ENCODE data around the gene UNC13C. TPM values are rescaled to one million over a fixed set of nuclear protein-coding genes. Genes with fewer than 3 reads are reported as not detected.

UNC13C gene
- total and polyA plus RNA-seq, 2 donors (not counting 3 experiments of a cell fraction or from before 2014, with no cell fraction given), result not detected

GRCh38 chr15:54481819-54482218 is 503.6 kb downstream of the UNC13C start:
- TF ChIP-seq GATA2 (IDR thresholded peaks at IDR 0.05; ENCODE audit: insufficient read depth, insufficient read length, low read depth, low read length), result no peak
- no peak for TF ChIP-seq POLR2AphosphoS5 (IDR thresholded peaks at IDR 0.05; ENCODE audit: insufficient read depth, low read depth, low read length)
- no peak for TF ChIP-seq EZH2 (IDR thresholded peaks at IDR 0.05; ENCODE audit: borderline replicate concordance, low read depth, low read length, severe bottlenecking)
- no peak for TF ChIP-seq JUN (IDR thresholded peaks at IDR 0.05; ENCODE audit: borderline replicate concordance, insufficient read depth, insufficient read length, low read depth)
- TF ChIP-seq MAX (IDR thresholded peaks at IDR 0.05; ENCODE audit: insufficient read depth, insufficient read length), result no peak
- TF ChIP-seq CTCF (IDR thresholded peaks at IDR 0.05; ENCODE audit: extremely low read depth in 1 of 2, insufficient read depth in 1 of 2, low read depth in 1 of 2, low read length in 2 of 2), result no peak
- no peak for TF ChIP-seq FOS (IDR thresholded peaks at IDR 0.05; ENCODE audit: borderline replicate concordance, insufficient read depth, low read length)
- no peak for TF ChIP-seq MYC (IDR thresholded peaks at IDR 0.05; ENCODE audit: low read depth, low read length)
- TF ChIP-seq POLR2A (IDR thresholded peaks at IDR 0.05; ENCODE audit: low read depth, low read length), result no peak
- Histone ChIP-seq H3K4me1 (ENCODE audit: control insufficient read depth, extremely low read depth, insufficient read depth, low read length) (no peaks in the 10 kb centered on the region), H3K27me3 (ENCODE audit: control insufficient read depth in 2 of 2, insufficient read depth in 2 of 2, low read length in 2 of 2) (no peaks in the 10 kb centered on the region), H4K20me1 (replicated peaks; ENCODE audit: control insufficient read depth, extremely low read depth, insufficient read depth, low read length) (no peaks in the 10 kb centered on the region), H3K9me1 (replicated peaks; ENCODE audit: control insufficient read depth, extremely low read depth, insufficient read depth, low read length) (no peaks in the 10 kb centered on the region), H3K4me2 (ENCODE audit: insufficient read depth, low read length) (no peak overlapping the region), H2AFZ (ENCODE audit: low read depth, low read length) (no peak overlapping the region), H3K27ac (ENCODE audit: insufficient read depth, low read depth, low read length) (no peak overlapping the region), H3K79me2 (ENCODE audit: control insufficient read depth, insufficient read depth, low read length) (no peaks in the 10 kb centered on the region), H3K4me3 (replicated peaks in 1 of 3; ENCODE audit: insufficient read depth in 1 of 3, low read depth in 1 of 3, low read length in 3 of 3) (no peak overlapping the region), H3K9ac (replicated peaks; ENCODE audit: extremely low read depth, insufficient read depth, low read length) (no peak overlapping the region), H3K36me3 (ENCODE audit: control insufficient read depth in 2 of 2, extremely low read depth in 1 of 2, insufficient read depth in 2 of 2, low read length in 2 of 2) (no peaks in the 10 kb centered on the region), H3K9me3 (replicated peaks; ENCODE audit: control insufficient read depth, insufficient read depth, low read length) (peaks cover 2% of the 10 kb centered on the region)
- intact Hi-C loops (cut with micrococcal nuclease), result no loop called here
- no TSS peak for BruUV-seq (replicated peaks)
- POLR2A ChIA-PET, result no interaction called here
- dilution Hi-C loops (cut with MboI; ENCODE audit: extremely low pct_ligation_motif_present, low sequenced_read_pairs), result no loop called here
- no peak for DNase-seq (ENCODE audit: low read depth, low spot score)
- FAIRE-seq, result no peak
- CTCF ChIA-PET, result no interaction called here

All from endothelial cell of umbilical vein (primary cell).